GM19328 (cell line): Measurements from ENCODE around the gene ITGA6.

ENCODE experiments used
- ATAC-seq: cut with Tn5 transposase; IDR thresholded peaks from one replicate; pipeline ENCODE4 v1.9.1; 2021; ENCODE audit warnings: mild to moderate bottlenecking, moderate library complexity; ENCODE audit not compliant: unreplicated experiment

ITGA6 gene

GRCh38 chr2:172427256-172427989, at the start of gene ITGA6:
ITGA6 (plus strand) TSS chr2:172427586.
- ATAC-seq, result no peak

DNA sequence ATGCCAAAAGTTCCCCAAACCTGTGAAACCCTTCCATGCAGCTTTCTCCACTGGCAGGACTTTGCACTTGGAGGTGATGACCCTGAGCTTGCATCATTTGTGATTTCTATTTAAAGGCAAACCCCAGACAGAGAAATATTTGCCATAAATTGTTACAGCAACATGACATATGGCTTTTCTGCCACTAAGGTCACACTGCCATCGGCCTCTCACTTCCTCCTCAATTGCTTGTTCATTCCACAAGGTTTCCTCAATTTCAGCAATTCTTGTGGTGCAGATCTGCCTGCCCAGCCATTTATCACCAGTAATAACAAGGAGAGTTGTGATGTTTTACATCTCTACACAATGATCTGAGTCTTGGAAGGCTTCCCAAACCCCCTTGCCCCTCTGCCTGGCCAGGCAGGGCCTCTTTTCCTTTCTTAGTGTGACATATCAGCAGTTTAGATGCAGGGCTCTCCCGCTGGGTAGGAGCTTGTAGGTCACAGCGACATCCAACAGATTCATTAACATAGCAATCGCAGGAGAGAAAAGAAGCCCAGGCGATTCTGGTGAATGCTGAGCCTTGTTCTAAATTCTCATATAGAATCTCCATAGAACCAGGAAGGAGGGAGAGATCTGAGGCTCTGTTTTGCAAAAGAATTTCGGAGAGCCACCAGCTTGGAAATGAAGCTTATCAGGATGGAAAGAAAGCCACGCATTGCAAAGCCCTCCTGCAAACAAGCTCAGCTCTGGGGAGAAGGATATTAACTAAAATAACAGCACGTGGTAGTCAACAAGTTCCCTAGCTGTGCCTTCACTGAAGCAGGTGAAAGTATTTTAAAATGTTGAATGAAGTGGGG, 46.7 kb upstream of the ITGA6 start:
- ATAC-seq, result no peak

DNA sequence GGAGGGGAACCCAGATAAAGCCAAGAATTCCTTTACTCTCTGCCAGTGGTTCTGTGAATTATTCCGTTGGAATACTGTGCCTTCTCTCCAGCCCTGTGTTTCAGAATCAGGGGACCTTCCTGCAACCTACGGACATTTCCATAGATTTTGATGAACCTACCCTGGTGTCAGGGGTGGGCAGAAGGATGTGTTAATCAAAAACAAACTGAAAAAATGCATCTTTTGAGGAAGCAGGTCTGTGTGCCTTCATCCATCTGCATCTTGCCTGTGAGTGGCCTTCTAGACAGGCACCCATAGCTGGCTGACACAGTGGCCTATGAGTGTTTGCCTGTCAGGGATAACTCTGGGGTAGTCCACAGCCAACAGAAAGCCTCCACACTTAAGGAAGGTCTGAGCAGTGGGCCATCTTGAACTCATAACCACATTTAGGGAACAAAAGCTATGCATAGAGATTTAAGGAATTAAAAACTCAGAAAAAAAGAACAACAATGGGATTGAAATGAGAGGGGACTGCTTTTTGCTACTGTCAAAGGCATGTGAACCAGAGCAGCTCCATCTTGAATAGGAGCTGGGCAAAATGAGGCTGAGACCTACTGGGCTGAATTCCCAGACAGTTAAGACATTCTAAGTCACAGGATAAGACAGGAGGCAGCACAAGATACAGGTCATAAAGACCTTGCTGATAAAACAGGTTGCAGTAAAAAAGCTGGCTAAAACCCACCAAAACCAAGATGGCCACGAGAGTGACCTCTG, 45.9 kb upstream of the ITGA6 start:
- ATAC-seq, result no peak

GRCh38 chr2:172387361-172387760, 40.0 kb upstream of the ITGA6 start:
- ATAC-seq, result no peak

DNA sequence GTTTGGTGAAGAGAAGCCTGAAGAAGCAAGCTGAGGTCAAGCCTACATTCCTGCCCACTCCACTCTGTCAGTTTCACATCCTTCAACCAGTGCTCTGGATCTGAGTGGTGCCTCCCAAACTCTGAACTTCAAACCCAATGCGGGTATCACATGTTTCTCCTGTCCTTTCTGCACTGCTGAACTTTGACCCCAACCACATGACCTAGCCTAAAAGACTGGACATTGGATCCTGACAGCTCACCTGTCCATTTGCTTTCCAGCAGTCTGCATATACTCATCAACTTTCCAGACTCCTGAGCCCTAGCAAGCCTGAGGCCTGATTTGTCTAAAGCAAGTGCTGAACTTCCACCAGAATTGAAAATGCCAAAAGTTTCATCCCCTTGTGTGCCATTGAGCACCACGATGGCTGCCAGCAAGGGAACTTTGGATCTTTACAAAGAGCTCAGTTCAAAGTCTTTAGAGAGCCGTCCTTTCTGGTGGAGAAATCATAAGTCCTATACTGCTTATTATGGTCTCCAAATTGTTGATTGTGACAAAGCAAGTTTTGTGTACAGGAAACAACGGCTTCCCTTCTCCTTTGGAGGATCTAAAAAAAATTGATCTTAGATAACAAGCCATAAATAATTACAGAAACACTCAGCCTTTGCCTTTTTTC, 37.6 kb upstream of the ITGA6 start:
- no peak for ATAC-seq

GRCh38 chr2:172394002-172394401, 33.4 kb upstream of the ITGA6 start:
- no peak for ATAC-seq

- ATAC-seq, result no peak
Measured at GRCh38 chr2:172395503-172395902, 31.9 kb upstream of the ITGA6 start.

GRCh38 chr2:172397148-172397834, 30.1 kb upstream of the ITGA6 start:
- no peak for ATAC-seq

DNA sequence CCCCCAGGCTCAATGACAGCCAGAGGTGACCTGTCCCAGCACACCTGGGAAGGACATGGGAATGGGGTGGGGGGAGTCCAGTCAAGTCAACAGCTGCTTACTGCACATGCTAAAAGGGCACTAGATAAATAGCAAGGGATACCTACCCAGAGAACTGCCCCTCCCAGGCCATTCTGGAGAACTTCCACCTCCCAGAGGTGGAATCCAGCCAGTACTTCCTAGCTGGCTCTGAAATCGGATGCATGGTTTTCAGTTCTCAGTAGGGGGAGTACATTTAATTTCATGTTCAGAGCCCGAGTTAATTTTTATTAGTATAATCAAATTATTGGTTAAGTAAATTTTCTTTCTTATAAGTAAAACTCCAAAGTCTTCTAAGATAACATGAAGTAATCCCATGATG, 28.9 kb upstream of the ITGA6 start:
- ATAC-seq, result no peak

DNA sequence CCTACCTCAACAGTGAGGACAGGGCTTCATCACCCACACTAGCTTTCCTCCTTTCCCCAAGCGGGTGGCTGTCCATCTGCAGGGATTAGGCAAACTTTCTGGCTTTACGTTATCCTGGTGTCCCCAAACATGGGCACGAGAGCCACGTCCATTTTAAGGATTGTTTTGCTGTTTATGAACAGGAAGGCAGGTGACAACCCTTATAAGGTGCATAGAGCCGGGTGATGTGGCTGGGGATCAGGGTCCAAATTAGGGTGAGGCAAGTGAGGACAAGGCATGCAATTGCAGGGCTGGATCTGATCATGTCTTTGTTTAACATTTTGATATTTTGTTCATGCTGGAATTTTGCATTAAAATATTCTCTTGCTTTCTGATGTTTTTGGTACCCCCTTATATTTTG, 27.6 kb upstream of the ITGA6 start:
- no peak for ATAC-seq

DNA sequence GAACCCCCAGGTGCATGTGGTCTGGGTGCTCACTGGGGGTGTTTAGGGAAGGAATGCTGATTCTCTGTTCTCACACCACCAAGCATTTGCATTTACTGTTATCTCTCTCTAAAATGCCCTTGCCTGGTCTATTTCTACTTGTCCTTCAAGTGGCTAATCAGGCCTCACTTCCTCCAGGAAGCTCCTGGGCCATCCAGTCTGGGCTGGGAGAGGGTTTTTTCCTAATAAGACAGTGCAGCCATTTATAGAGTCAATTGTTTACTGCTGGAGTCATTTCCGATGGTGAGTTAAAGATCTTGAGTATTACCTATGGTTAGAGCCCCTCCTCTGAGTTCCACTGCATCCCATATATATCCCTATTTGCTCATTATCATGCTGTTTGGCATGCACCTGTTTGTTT, 25.2 kb upstream of the ITGA6 start:
- no peak for ATAC-seq

DNA sequence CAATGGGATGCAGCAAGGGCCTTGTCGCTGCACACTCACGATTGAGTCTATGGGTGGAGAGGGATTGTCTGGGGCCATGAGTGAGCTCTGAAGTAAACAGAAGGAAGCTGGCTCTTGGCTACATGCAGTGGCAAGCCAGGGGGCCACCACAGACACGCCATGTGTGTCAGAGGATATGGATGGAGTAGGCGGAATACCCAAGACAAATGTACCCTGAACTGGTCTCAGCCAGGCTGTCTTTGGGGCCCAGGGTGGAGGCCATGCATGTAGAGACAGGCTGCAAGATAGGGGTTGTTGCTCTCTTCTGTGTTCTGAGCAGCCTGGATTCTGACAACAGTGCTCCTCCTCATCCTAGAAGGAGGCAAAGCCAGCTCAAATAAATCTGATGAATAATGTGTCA, 24.0 kb upstream of the ITGA6 start:
- no peak for ATAC-seq

GRCh38 chr2:172403881-172404468, 23.4 kb upstream of the ITGA6 start:
- no peak for ATAC-seq

DNA sequence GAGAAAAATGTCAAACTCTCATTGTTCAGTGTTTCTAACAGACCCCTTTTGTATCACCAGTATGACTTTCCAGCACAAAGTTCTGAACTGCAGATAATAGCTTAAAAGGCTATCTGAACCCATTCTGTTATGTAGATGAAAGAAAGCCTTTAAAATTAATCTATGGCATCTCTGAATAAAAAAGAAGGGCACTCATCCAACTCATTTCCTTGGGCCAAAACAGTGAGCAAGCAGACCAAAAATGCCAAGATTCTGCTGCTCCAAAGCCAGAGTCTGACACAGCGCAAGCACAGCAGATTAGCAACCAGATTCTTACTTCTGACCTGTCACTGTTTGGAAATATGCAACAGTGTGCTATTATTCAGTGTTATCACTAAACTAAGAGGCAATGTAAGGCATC, 22.6 kb upstream of the ITGA6 start:
- no peak for ATAC-seq

- ATAC-seq, result no peak
Measured at GRCh38 chr2:172405673-172406072, 21.7 kb upstream of the ITGA6 start.

- ATAC-seq, result no peak
Measured at GRCh38 chr2:172408143-172408766, 19.1 kb upstream of the ITGA6 start.

GRCh38 chr2:172409042-172409441, 18.3 kb upstream of the ITGA6 start:
- no peak for ATAC-seq

DNA sequence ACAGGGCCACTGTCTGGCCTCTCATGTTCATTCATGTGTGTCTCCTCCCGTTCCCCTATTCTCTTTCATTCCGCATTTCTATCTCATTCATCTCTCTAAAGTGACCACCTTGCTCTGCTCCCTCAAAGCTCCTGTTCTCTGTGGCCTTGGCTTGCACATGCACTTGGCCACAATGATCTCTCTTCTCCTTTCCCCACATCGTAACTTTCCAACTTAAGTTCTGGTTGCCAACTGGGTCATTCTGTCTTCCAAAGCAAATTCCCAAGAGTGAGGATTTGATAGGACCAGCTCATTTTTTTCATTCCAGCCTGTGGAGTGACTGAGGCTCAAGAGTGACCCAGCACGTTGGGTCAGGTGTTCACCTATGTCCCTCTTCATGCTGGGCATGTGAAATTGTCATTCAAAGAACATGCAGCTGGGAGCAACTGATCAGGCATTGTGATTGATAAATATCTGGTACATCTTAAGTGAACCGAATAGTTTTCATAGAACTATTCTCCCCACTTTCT, 14.3 kb upstream of the ITGA6 start:
- ATAC-seq, result no peak

DNA sequence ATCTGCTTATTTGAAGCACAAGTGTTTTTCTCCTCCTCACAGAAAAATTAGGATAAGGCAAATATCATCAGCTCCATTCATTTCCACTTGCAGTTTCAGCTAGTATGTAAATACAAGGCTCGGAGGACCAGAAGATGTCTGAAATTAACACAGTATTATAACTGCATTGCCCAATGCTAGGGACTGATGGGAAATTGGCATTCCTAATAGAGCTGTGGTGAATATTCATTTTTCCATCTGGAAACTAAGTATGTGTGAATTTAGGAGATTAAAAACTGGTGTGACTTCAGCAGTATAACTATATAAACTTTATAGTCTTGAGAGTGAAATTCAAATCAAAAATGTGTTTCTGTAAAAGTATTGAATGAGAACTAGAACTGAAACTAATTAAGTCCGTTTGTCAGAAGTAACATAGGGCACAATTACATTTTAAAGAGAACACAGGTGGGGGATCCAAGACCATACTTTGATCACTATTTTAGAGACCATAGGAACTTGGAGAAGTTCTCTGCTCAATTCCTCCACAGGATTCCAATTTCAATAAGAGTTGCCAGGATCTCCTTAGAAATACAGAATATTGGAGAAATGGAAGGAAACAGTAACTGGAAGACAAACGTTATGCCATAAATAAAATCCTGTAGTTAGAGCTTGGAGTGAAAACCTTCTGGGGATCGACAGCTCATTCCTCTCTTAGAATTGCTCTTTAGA, 12.1 kb upstream of the ITGA6 start:
- no peak for ATAC-seq
